ENCODE data around the gene PARN. TPM values are rescaled to one million over a fixed set of nuclear protein-coding genes. Genes with fewer than 3 reads are reported as not detected.

PARN gene
- total RNA-seq, 5 donors from 2014 or later (not counting 1 experiment from before 2014, with no cell fraction given) = 34.4 to 42.7 (median 38.4) TPM

GRCh38 chr16:14513389-14514107, 116.5 kb downstream of the PARN start:
- 99% methylated on average over 7 of the region's 10 CpGs for WGBS (ENCODE audit: insufficient coverage)
- CTCF ChIA-PET = no interaction called here

GRCh38 chr16:14511800-14512135, 118.3 kb downstream of the PARN start:
- WGBS (ENCODE audit: insufficient coverage) = no CpG with 5 or more reads among the region's 1 CpG
- ChIA-PET CTCF (no interaction called here), POLR2A (interaction anchor here in 1 of 2 donors (0.7 kb wide), 1 partner anchor 265 kb away, joined by 3 read pairs; no protein-coding TSS in a partner anchor)
- H3K27ac ChIP-seq (ENCODE audit: low read length) = no peak overlapping the region
- no peaks in the 10 kb centered on the region for H3K9me3 ChIP-seq
- ATAC-seq (replicated peaks in 1 of 4) = no peak
- peaks cover 6% of the 10 kb centered on the region for H3K36me3 Mint-ChIP-seq
- H3K36me3 ChIP-seq (ENCODE audit: control insufficient read depth in 2 of 2, extremely low read depth in 1 of 2, insufficient read depth in 1 of 2, low read length in 1 of 2) = no peaks in the 10 kb centered on the region
- H3K4me1 Mint-ChIP-seq = peaks cover 8 to 18% (median 12%) of the 10 kb centered on the region in 3 donors
- no peaks in the 10 kb centered on the region for H3K27me3 Mint-ChIP-seq
- H3K27me3 ChIP-seq (replicated peaks in 1 of 2; ENCODE audit: control insufficient read depth in 2 of 2, extremely low read depth in 1 of 2, insufficient read depth in 2 of 2, low read length in 1 of 2) = no peaks in the 10 kb centered on the region
- H3K27ac Mint-ChIP-seq = no peak overlapping the region
- no peak overlapping the region for H3K4me3 ChIP-seq (ENCODE audit: control insufficient read depth in 1 of 2, extremely low read depth in 1 of 2, low read length in 1 of 2)
- no peaks in the 10 kb centered on the region for H3K9me3 Mint-ChIP-seq
- no peak overlapping the region for H3K4me3 Mint-ChIP-seq
- DNase-seq = no peak
- no peaks in the 10 kb centered on the region for H3K4me1 ChIP-seq (ENCODE audit: control insufficient read depth in 1 of 2, extremely low read depth in 1 of 2, insufficient read depth in 2 of 2, low read length in 2 of 2)

More at GRCh38 chr16:14513389-14514107, 116.5 kb downstream of the PARN start:
- no peak overlapping the region for H3K4me3 Mint-ChIP-seq
- Histone ChIP-seq H3K4me3 (ENCODE audit: control insufficient read depth in 1 of 2, extremely low read depth in 1 of 2, low read length in 1 of 2) (no peak overlapping the region), H3K9me3 (no peaks in the 10 kb centered on the region), H3K36me3 (ENCODE audit: control insufficient read depth in 2 of 2, extremely low read depth in 1 of 2, insufficient read depth in 1 of 2, low read length in 1 of 2) (no peaks in the 10 kb centered on the region), H3K4me1 (ENCODE audit: control insufficient read depth in 1 of 2, extremely low read depth in 1 of 2, insufficient read depth in 2 of 2, low read length in 2 of 2) (no peaks in the 10 kb centered on the region), H3K27me3 (replicated peaks in 1 of 2; ENCODE audit: control insufficient read depth in 2 of 2, extremely low read depth in 1 of 2, insufficient read depth in 2 of 2, low read length in 1 of 2) (no peaks in the 10 kb centered on the region), H3K27ac (ENCODE audit: low read length) (no peak overlapping the region)
- ATAC-seq (replicated peaks in 1 of 4) = no peak
- no peak for DNase-seq
- peaks cover 8 to 18% (median 12%) of the 10 kb centered on the region in 3 donors for H3K4me1 Mint-ChIP-seq
- H3K9me3 Mint-ChIP-seq = no peaks in the 10 kb centered on the region
- no peak overlapping the region for H3K27ac Mint-ChIP-seq
- POLR2A ChIA-PET = interaction anchor here in 1 of 2 donors (0.5 kb wide), 1 partner anchor 67 kb away, joined by 5 read pairs; no protein-coding TSS in a partner anchor
- H3K27me3 Mint-ChIP-seq = no peaks in the 10 kb centered on the region
- peaks cover 6% of the 10 kb centered on the region for H3K36me3 Mint-ChIP-seq

- H3K9me3 Mint-ChIP-seq = no peaks in the 10 kb centered on the region
- DNase-seq (no peak), ATAC-seq (replicated peaks in 1 of 4) (no peak)
- peaks cover 11 to 18% (median 11%) of the 10 kb centered on the region in 3 donors for H3K4me1 Mint-ChIP-seq
- H3K27ac Mint-ChIP-seq = no peak overlapping the region
- Histone ChIP-seq H3K27ac (ENCODE audit: low read length) (no peak overlapping the region), H3K9me3 (no peaks in the 10 kb centered on the region), H3K27me3 (replicated peaks in 1 of 2; ENCODE audit: control insufficient read depth in 2 of 2, extremely low read depth in 1 of 2, insufficient read depth in 2 of 2, low read length in 1 of 2) (no peaks in the 10 kb centered on the region), H3K36me3 (ENCODE audit: control insufficient read depth in 2 of 2, extremely low read depth in 1 of 2, insufficient read depth in 1 of 2, low read length in 1 of 2) (no peaks in the 10 kb centered on the region), H3K4me3 (ENCODE audit: control insufficient read depth in 1 of 2, extremely low read depth in 1 of 2, low read length in 1 of 2) (no peak overlapping the region), H3K4me1 (ENCODE audit: control insufficient read depth in 1 of 2, extremely low read depth in 1 of 2, insufficient read depth in 2 of 2, low read length in 2 of 2) (no peaks in the 10 kb centered on the region)
- H3K4me3 Mint-ChIP-seq = no peak overlapping the region
- POLR2A ChIA-PET = interaction anchor here in 1 of 2 donors (0.7 kb wide), 1 partner anchor 264 kb away, joined by 3 read pairs; no protein-coding TSS in a partner anchor
- CTCF ChIA-PET = no interaction called here
- H3K27me3 Mint-ChIP-seq = no peaks in the 10 kb centered on the region
- WGBS (ENCODE audit: insufficient coverage) = 100% methylated on average over 1 of the region's 6 CpGs
- peaks cover 9% of the 10 kb centered on the region for H3K36me3 Mint-ChIP-seq
Observed at GRCh38 chr16:14510939-14511799, 118.9 kb downstream of the PARN start.

GRCh38 chr16:14510581-14510938, 119.5 kb downstream of the PARN start:
- H3K27ac Mint-ChIP-seq = no peak overlapping the region
- no peaks in the 10 kb centered on the region for H3K9me3 ChIP-seq
- POLR2A ChIA-PET = no interaction called here
- CTCF ChIA-PET = no interaction called here
- peaks cover 12% of the 10 kb centered on the region for H3K36me3 Mint-ChIP-seq
- no peak overlapping the region for H3K4me3 ChIP-seq (ENCODE audit: control insufficient read depth in 1 of 2, extremely low read depth in 1 of 2, low read length in 1 of 2)
- H3K27ac ChIP-seq (ENCODE audit: low read length) = no peak overlapping the region
- H3K9me3 Mint-ChIP-seq = no peaks in the 10 kb centered on the region
- ATAC-seq (replicated peaks in 1 of 4) (no peak), DNase-seq (no peak)
- H3K27me3 ChIP-seq (replicated peaks in 1 of 2; ENCODE audit: control insufficient read depth in 2 of 2, extremely low read depth in 1 of 2, insufficient read depth in 2 of 2, low read length in 1 of 2) = no peaks in the 10 kb centered on the region
- H3K4me1 ChIP-seq (ENCODE audit: control insufficient read depth in 1 of 2, extremely low read depth in 1 of 2, insufficient read depth in 2 of 2, low read length in 2 of 2) = no peaks in the 10 kb centered on the region
- WGBS (ENCODE audit: insufficient coverage) = no CpG with 5 or more reads among the region's 2 CpGs
- no peaks in the 10 kb centered on the region for H3K27me3 Mint-ChIP-seq
- H3K4me1 Mint-ChIP-seq = peaks cover 11 to 18% (median 14%) of the 10 kb centered on the region in 3 donors
- H3K36me3 ChIP-seq (ENCODE audit: control insufficient read depth in 2 of 2, extremely low read depth in 1 of 2, insufficient read depth in 1 of 2, low read length in 1 of 2) = no peaks in the 10 kb centered on the region
- no peak overlapping the region for H3K4me3 Mint-ChIP-seq

DNA sequence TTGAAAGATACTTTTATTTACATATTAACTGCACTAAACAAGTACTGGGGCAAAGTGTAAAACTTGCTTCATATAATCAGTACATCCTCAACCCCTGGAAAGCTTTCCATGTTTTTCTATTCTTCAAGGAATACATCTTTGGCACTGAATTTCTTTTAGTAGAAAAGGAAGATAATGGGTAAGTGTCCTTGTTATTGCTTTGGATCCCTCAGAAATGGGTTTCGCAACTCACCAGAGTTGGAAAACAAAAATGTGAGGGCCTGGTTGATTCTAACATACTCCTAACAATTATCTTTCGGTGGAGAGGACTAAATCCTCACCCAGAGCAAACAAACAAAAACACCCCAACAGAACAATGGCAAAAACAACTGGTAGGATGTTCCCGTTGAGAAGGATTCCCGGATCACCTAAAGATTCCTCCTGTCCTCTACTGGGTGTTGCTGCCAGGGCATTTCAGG, 120.4 kb downstream of the PARN start:
- no peak for DNase-seq
- no peak for ATAC-seq (replicated peaks in 1 of 4)
- Mint-ChIP-seq H3K9me3 (no peaks in the 10 kb centered on the region), H3K36me3 (peaks cover 13% of the 10 kb centered on the region), H3K27ac (no peak overlapping the region), H3K4me3 (no peak overlapping the region), H3K27me3 (no peaks in the 10 kb centered on the region), H3K4me1 (peaks cover 11 to 18% (median 14%) of the 10 kb centered on the region in 3 donors)
- Histone ChIP-seq H3K4me3 (ENCODE audit: control insufficient read depth in 1 of 2, extremely low read depth in 1 of 2, low read length in 1 of 2) (no peak overlapping the region), H3K4me1 (ENCODE audit: control insufficient read depth in 1 of 2, extremely low read depth in 1 of 2, insufficient read depth in 2 of 2, low read length in 2 of 2) (no peaks in the 10 kb centered on the region), H3K9me3 (no peaks in the 10 kb centered on the region), H3K27ac (ENCODE audit: low read length) (no peak overlapping the region), H3K36me3 (ENCODE audit: control insufficient read depth in 2 of 2, extremely low read depth in 1 of 2, insufficient read depth in 1 of 2, low read length in 1 of 2) (no peaks in the 10 kb centered on the region), H3K27me3 (replicated peaks in 1 of 2; ENCODE audit: control insufficient read depth in 2 of 2, extremely low read depth in 1 of 2, insufficient read depth in 2 of 2, low read length in 1 of 2) (no peaks in the 10 kb centered on the region)
- WGBS (ENCODE audit: insufficient coverage) = no CpG with 5 or more reads among the region's 4 CpGs
- POLR2A ChIA-PET = interaction anchor here in 1 of 2 donors (0.6 kb wide), 1 partner anchor 150 kb away, joined by 8 read pairs; no protein-coding TSS in a partner anchor
- CTCF ChIA-PET = no interaction called here

DNA sequence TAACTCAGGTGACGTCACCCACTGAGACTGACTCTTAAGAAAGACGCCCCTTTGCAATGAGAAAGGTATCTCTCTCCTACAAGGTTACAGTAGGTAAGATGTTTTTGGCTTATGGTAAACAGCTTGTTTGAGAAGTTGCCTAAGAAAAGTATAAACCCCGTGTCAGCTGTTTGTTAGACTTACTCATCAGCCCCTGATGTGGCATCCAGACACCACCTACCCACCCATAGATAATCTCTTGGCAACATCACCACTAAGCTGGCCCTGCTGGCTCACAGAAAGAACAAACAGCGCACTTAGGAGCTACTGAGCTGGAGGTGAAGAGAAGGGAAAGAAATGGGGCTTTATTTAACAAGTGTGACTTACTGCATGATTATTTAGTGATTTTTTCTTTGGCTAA, 121.0 kb downstream of the PARN start:
- H3K9me3 ChIP-seq = no peaks in the 10 kb centered on the region
- Mint-ChIP-seq H3K9me3 (no peaks in the 10 kb centered on the region), H3K4me3 (no peak overlapping the region), H3K4me1 (peaks cover 11 to 18% (median 14%) of the 10 kb centered on the region in 3 donors), H3K36me3 (peaks cover 15% of the 10 kb centered on the region), H3K27me3 (no peaks in the 10 kb centered on the region), H3K27ac (no peak overlapping the region)
- 100% methylated on average over 1 of the region's 4 CpGs for WGBS (ENCODE audit: insufficient coverage)
- POLR2A ChIA-PET = no interaction called here
- H3K4me3 ChIP-seq (ENCODE audit: control insufficient read depth in 1 of 2, extremely low read depth in 1 of 2, low read length in 1 of 2) = no peak overlapping the region
- no peak overlapping the region for H3K27ac ChIP-seq (ENCODE audit: low read length)
- no peak for DNase-seq
- H3K36me3 ChIP-seq (ENCODE audit: control insufficient read depth in 2 of 2, extremely low read depth in 1 of 2, insufficient read depth in 1 of 2, low read length in 1 of 2) = no peaks in the 10 kb centered on the region
- CTCF ChIA-PET = no interaction called here
- no peaks in the 10 kb centered on the region for H3K4me1 ChIP-seq (ENCODE audit: control insufficient read depth in 1 of 2, extremely low read depth in 1 of 2, insufficient read depth in 2 of 2, low read length in 2 of 2)
- H3K27me3 ChIP-seq (replicated peaks in 1 of 2; ENCODE audit: control insufficient read depth in 2 of 2, extremely low read depth in 1 of 2, insufficient read depth in 2 of 2, low read length in 1 of 2) = no peaks in the 10 kb centered on the region
- no peak for ATAC-seq (replicated peaks in 1 of 4)

All from T-cell (primary cell).